ENCODE results near the gene CHKB.

Gene CHKB

DNA sequence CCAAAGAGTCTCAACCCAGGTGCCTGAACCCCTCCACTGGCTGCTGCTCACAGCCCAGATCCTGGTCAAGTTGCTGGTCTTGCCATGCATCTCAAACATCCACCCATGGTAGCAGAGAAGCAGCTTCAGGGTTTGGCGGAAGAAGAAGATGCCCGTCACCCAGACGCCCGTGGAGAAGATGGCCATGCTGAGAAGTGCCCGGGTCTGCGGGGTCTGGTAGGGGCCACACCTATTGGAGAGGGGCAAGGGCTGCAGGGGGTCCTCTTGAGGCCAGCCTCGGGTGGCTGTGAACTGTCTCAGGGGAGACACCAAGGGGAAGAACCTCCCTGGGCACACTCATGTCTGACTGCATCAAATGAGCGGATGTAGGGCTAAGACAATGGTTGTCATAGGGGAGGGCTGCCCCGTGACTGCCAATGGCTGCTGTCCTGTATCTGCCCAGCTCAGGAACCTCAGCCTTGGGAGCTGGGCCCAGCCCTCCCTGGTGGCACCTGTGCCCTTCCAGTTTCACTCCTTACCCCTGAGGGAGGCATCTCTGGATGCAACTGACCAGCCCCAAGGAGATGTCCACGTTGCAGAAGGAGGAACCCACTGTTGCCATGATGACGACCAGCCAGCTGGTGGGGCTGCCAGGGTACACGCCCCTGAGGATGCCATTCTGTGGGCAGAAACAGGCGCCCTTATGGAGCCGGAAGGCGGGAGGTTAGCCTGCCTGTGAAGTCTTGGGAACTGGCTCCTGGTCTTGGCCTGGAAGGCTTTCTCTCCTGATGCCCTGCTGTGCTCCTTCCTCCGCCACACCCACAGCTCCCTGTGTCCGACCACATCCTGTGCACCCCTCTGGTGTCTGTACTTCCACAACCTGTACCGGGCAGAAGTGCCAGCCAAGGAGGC is 5.6 kb downstream of the CHKB start:
- no peaks in the 10 kb centered on the region for H3K27me3 Mint-ChIP-seq
- DNase-seq (ENCODE audit: low spot score in 2 of 2), result no peak
- no peak for ATAC-seq (ENCODE audit: low read depth)
- H3K36me3 Mint-ChIP-seq, result peaks cover 10% of the 10 kb centered on the region
- H3K4me3 Mint-ChIP-seq, result no peak overlapping the region
- peaks cover 6% of the 10 kb centered on the region for H3K4me1 Mint-ChIP-seq
- H3K9me3 Mint-ChIP-seq, result no peaks in the 10 kb centered on the region
- no peak overlapping the region for H3K27ac Mint-ChIP-seq

DNA sequence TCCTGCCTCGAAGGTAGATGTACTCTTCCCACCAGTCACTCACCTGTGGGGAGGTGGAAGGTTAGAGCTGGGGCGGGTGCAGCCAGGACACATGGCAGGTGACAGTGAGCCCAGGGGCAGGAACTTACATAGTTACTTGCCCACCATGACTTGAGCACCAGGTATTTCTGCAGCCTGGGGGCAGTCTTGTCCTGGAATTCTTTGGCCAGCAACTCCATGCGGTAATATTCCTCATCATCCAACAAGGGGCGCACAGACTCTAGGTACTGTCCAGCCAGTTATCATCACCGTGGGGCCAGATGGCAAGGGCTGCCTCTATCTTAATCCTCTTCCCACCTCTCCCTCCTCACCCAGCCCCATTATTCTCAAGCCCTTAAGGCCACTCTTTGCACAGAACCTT is 6.6 kb downstream of the CHKB start:
- ATAC-seq (ENCODE audit: low read depth) (no peak), DNase-seq (ENCODE audit: low spot score in 2 of 2) (no peak)
- H3K27ac Mint-ChIP-seq, result no peak overlapping the region

DNA sequence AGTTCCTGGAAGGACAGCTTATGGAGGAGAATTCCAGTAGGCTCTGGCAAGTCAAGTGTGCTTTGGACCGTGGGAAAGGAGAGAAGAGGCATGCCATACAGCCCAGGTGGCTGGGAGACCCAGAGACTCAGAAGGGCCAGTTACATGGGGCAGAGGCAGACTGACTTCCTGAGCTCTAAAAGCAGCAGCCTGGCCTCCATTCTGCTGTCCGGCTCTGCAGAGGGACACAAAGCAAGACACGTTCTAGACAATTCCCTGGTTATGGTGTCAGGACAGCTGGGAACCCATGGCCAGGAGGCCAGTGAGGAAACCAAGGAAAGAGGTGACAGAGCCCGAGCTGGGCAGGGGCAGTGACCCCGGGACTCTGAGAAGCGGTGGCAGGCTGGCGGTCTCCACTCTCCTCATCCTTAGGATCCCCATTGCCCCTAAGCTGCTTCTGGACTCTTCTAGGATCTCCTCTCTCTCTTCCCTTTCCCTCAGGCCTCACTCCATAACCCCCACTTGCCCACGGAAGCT is 7.2 kb downstream of the CHKB start:
- ATAC-seq (ENCODE audit: low read depth), result no peak
- H3K36me3 Mint-ChIP-seq, result peaks cover 10% of the 10 kb centered on the region
- no peak overlapping the region for H3K4me3 Mint-ChIP-seq
- no peak for DNase-seq (ENCODE audit: low spot score in 2 of 2)
- H3K4me1 Mint-ChIP-seq, result peaks cover 10% of the 10 kb centered on the region
- no peaks in the 10 kb centered on the region for H3K27me3 Mint-ChIP-seq
- H3K27ac Mint-ChIP-seq, result no peak overlapping the region
- no peaks in the 10 kb centered on the region for H3K9me3 Mint-ChIP-seq

More for the DNA sequence above, 6.6 kb downstream of the CHKB start:
- Mint-ChIP-seq H3K4me1 (peaks cover 6% of the 10 kb centered on the region), H3K36me3 (peaks cover 10% of the 10 kb centered on the region), H3K4me3 (no peak overlapping the region), H3K9me3 (no peaks in the 10 kb centered on the region), H3K27me3 (no peaks in the 10 kb centered on the region)

DNA sequence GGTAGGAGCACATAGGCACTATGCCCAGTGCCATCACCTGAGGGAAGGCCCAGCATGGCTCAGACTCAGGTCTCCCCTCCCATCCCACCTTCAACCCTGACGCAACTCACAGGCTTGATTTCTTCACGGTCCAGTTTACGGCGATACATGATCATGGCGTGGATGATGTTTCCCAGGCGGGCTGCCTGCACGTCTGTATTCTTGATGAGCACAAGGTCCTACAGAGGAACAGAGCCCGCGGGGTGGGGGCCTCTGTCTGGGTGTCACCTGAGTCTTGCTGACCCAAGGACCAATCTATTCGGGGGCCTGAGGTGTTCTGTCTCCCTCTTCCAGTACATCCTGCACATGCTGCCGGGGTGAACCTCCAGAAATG is 8.3 kb downstream of the CHKB start:
- Mint-ChIP-seq H3K9me3 (no peaks in the 10 kb centered on the region), H3K27ac (no peak overlapping the region), H3K4me3 (no peak overlapping the region), H3K36me3 (peaks cover 12% of the 10 kb centered on the region), H3K4me1 (peaks cover 13% of the 10 kb centered on the region), H3K27me3 (no peaks in the 10 kb centered on the region)
- ATAC-seq (ENCODE audit: low read depth) (no peak), DNase-seq (ENCODE audit: low spot score in 2 of 2) (no peak)

DNA sequence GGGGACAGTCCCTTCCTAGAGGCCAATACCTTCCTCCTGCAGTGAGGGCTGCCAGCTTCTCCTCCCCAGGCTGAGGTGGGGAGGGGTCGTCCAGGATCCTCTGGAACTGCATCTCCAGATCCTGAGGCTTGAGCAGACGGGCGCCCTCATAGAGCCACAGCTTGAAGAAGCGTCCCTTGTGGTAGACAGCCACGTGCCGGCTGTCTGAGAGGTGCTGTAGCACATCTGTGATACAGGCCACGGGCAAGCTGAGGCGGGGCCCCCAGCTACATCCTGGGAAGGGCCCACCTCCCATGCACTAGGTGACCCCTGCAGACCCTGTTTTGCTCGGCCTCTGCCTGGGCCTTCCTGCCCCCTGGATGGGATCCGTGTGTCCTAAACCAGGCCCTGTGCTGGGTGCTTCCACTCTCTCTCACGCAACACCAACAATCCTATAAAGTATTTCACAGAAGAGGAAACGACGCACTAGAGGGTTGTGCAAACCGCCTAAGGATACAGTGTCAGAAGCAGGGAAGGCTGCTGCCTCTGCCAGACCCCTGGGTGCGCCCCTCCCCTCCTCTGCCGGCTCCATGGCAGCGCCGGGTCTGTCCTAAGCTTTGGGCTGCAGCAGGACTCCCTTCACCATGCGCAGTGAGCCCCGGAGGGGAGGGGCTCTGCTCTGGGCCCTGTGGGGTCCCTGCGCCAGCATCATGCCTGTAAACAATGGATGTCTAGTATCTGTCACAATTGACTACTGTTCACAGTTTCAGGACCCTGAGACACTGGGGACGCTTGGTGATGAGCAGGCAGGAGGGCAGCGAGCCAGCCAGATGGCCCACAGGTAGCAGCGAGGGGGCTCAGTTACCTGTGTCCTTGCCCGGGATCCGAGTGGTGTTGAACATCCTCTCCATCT is 8.9 kb downstream of the CHKB start:
- Mint-ChIP-seq H3K27ac (no peak overlapping the region), H3K27me3 (no peaks in the 10 kb centered on the region), H3K9me3 (no peaks in the 10 kb centered on the region), H3K4me3 (no peak overlapping the region), H3K4me1 (peaks cover 13% of the 10 kb centered on the region), H3K36me3 (peaks cover 12% of the 10 kb centered on the region)
- no peak for DNase-seq (ENCODE audit: low spot score in 2 of 2)
- ATAC-seq (ENCODE audit: low read depth), result no peak

DNA sequence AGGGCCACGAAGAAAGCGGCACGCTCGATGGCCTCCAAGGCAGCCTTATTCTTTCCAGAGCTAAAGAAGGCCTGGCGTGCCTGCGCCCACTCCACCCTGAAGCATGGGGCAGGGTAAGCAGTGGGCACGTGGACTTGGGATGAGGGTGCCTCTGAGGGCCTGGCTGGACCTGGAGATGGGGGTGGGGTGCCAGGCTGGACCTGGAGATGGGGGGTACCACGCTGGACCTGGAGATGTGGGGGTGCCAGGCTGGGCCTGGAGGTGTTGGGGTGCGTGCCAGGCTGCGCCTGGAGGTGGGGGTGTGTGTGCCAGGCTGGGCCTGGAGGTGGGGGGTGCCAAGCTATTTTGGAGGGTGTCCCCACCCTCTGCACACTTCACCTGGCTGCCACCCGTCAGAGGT is 9.7 kb downstream of the CHKB start:
- H3K27ac Mint-ChIP-seq, result no peak overlapping the region
- H3K36me3 Mint-ChIP-seq, result peaks cover 12% of the 10 kb centered on the region
- no peaks in the 10 kb centered on the region for H3K9me3 Mint-ChIP-seq
- peaks cover 13% of the 10 kb centered on the region for H3K4me1 Mint-ChIP-seq
- ATAC-seq (ENCODE audit: low read depth) (no peak), DNase-seq (ENCODE audit: low spot score in 2 of 2) (no peak)
- H3K4me3 Mint-ChIP-seq, result no peak overlapping the region
- H3K27me3 Mint-ChIP-seq, result no peaks in the 10 kb centered on the region

DNA sequence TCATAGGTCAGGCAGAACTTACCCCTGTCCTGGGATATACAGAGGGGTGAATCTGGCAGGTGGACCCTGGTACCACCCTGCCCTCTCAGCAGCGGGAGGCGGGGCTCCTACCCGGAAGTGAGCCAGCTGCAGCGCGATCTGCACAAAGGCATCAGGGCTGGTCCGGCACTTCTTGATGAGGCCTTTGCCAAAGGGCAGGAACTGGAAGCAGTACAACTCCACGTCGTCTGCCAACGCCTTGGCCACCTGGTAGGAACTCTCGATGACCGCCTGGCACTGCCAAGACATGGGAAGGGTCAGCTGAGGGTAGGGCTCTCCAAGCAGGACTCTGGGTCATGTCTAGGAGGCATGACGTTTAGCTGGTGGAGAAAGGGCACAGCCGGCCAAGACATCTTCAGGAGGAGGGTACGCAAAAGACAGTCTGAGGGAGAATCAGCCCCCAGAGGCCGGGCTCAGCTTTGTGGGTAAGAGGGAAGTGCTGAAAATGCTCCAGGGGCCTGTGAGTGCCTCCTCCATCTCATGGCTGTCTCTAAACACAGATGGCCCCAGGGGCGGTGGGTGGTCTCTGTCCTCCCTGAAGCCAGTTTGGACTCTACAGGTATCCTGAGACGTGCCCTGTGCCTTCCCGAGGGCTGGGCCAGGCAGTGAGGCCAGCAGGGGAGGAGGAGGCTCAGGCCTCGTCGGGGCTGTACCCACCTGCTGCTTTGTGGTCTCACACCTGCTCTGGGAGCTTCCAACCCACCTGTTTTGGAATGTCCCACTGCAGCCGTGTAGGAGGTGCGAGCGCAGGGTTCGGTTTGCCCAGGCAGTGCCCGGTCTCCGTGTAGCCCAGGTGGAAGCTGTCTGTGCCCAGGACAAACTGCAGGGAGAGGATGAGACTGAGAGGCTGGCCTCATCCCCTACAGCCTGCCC is 11.1 kb downstream of the CHKB start:
- no peaks in the 10 kb centered on the region for H3K27me3 Mint-ChIP-seq
- no peaks in the 10 kb centered on the region for H3K9me3 Mint-ChIP-seq
- ATAC-seq (ENCODE audit: low read depth) (no peak), DNase-seq (ENCODE audit: low spot score in 2 of 2) (no peak)
- H3K27ac Mint-ChIP-seq, result no peak overlapping the region
- peaks cover 11% of the 10 kb centered on the region for H3K4me1 Mint-ChIP-seq
- H3K36me3 Mint-ChIP-seq, result peaks cover 11% of the 10 kb centered on the region
- no peak overlapping the region for H3K4me3 Mint-ChIP-seq

DNA sequence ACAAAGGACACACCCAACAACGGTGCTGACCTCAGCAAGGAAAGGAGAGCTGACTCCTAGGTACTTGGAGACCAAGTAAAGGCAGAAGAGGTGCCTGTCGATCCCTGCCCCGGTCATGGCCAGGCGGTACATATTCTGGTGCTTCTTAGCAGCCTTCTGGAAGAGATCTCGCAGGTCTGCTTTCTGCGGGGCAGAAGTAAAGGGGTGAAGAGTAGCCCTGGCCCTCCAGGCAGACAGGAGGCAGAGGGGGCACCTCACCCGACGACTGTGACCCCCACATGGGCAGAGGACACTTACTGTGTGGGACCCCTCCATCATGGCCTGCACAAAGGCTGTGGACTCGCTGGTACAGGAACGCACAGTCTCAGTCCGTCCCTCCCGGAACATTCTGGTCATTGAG is 11.8 kb downstream of the CHKB start:
- DNase-seq (ENCODE audit: low spot score in 2 of 2) (no peak), ATAC-seq (ENCODE audit: low read depth) (no peak)
- Mint-ChIP-seq H3K36me3 (peaks cover 11% of the 10 kb centered on the region), H3K9me3 (no peaks in the 10 kb centered on the region), H3K4me3 (no peak overlapping the region), H3K27me3 (no peaks in the 10 kb centered on the region), H3K27ac (no peak overlapping the region), H3K4me1 (peaks cover 11% of the 10 kb centered on the region)

DNA sequence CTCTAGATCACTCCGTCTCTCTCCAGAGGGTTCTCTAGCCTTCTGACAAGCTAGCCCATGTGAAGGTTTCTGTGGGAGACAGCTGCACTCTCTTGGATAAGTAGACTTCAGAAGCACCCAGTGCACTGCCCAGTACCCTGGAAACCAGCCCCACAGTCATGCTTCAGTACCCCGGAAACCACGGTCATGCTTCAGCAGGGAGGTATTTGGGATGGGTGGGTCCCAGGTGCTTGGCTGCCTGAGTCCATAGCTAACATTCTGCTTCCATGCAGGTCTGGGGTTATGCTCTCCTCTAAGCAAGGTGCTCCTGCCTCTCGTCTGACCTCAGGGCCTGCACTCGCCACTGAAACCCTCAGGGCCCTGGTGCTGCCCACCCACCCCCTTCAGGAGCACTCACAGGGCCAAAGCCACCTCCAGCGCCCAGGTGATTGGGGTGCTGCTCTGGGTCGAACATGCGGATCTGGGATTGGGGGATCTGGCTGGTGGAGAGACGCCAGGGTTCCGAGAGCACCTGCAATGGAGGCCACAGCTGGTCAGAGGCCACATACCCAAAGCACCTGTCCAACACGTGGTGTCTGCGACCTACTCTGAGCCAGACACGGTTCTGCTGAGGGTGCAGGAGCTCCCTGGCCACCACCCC is 12.6 kb downstream of the CHKB start:
- no peak overlapping the region for H3K4me3 Mint-ChIP-seq
- no peak overlapping the region for H3K27ac Mint-ChIP-seq
- ATAC-seq (ENCODE audit: low read depth), result no peak
- H3K4me1 Mint-ChIP-seq, result peaks cover 11% of the 10 kb centered on the region
- H3K9me3 Mint-ChIP-seq, result no peaks in the 10 kb centered on the region
- H3K27me3 Mint-ChIP-seq, result no peaks in the 10 kb centered on the region
- peaks cover 9% of the 10 kb centered on the region for H3K36me3 Mint-ChIP-seq
- DNase-seq (ENCODE audit: low spot score in 2 of 2), result no peak

DNA sequence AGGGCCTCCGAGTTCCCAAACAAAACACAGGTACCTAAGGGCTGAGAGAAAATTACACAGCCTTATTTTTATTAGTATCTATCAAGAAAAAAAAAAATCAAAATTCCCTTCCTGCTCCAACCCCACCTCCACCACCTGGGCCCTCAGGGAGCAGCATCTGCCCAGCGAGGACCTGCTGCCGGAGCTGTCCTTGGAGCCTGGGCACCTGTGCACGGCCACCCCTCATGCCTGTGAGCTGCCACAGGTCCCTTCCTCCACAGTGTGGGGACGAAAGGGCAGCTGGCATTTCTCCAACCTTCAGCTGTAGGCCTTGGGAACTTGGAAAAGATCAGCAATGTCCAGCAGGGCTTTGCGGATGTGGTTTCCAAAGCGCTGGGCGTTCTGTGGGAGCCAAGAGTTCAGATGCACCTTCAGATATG is 13.6 kb downstream of the CHKB start:
- no peaks in the 10 kb centered on the region for H3K9me3 Mint-ChIP-seq
- H3K27me3 Mint-ChIP-seq, result no peaks in the 10 kb centered on the region
- H3K27ac Mint-ChIP-seq, result no peak overlapping the region
- H3K4me3 Mint-ChIP-seq, result no peak overlapping the region
- DNase-seq (ENCODE audit: low spot score in 2 of 2) (no peak), ATAC-seq (ENCODE audit: low read depth) (no peak)
- peaks cover 9% of the 10 kb centered on the region for H3K36me3 Mint-ChIP-seq
- H3K4me1 Mint-ChIP-seq, result peaks cover 11% of the 10 kb centered on the region

DNA sequence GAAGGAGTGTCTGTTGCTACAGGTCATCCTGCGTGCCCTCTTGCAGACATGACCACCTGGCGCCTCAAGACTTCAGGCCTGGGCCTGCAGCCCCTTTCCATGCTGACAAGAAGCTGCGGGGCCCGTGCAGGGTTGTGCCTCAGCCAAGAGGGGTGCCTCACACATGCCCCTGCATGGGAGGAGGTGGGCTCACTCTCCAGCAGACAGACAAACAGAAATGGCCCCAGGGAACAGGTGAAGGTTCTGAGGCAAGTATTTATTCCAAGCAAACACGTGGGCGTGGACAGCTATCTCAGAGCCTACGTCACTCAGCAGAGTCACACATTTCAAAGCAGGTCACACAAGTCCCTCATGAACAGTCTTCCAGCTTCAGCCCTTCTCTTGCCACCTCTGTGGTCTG is 14.0 kb downstream of the CHKB start:
- no peaks in the 10 kb centered on the region for H3K9me3 Mint-ChIP-seq

DNA sequence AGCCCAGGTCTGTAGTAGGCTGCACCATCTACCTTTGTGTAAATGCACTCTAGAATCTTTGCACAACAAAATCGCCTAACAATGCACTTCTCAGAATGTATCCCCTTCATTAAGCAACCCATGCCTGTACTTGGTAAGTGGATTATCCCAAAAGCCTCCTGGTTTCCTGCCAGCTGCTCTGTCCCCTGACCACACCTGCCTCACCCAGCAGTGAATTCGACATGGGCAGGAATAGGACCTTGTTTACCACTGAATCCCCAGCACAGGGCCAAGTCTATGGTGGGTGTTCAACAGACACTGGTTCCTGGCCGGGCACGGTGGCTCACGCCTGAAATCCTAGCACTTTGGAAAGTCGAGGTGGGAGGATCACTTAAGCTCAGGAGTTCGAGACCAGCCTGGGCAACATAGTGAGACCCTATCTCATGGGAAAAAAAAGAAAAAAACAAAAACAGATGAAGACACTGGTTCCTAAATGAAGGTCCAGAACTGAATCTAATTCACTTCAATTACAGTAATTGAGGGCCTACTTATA is 14.9 kb downstream of the CHKB start:
- no peaks in the 10 kb centered on the region for H3K27me3 Mint-ChIP-seq
- no peaks in the 10 kb centered on the region for H3K9me3 Mint-ChIP-seq
- no peak overlapping the region for H3K27ac Mint-ChIP-seq
- DNase-seq (ENCODE audit: low spot score in 2 of 2) (no peak), ATAC-seq (ENCODE audit: low read depth) (no peak)
- H3K4me1 Mint-ChIP-seq, result peaks cover 18% of the 10 kb centered on the region
- H3K36me3 Mint-ChIP-seq, result peaks cover 7% of the 10 kb centered on the region
- no peak overlapping the region for H3K4me3 Mint-ChIP-seq

More for the DNA sequence above, 14.0 kb downstream of the CHKB start:
- Mint-ChIP-seq H3K27me3 (no peaks in the 10 kb centered on the region), H3K36me3 (peaks cover 9% of the 10 kb centered on the region), H3K27ac (no peak overlapping the region), H3K4me3 (no peak overlapping the region), H3K4me1 (peaks cover 11% of the 10 kb centered on the region)
- DNase-seq (ENCODE audit: low spot score in 2 of 2), result no peak
- ATAC-seq (ENCODE audit: low read depth), result no peak

DNA sequence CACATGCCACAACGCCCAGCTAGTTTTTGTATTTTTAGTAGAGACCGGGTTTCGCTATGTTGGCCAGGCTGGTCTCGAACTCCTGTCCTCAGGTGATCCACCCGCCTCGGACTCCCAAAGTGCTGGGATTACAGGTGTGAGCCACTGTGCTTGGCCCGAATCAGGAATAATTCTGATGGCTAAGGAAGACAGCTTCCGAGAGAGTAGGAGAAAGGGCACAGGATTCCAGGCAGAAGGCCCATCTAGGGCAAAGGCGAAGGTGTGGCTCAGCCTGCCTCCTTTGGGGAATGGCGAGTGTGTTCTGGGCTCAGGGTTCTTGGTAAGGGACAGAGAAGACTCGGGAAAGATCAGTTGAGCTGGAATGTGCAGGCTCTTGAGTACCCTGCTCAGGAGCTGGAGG is 18.4 kb downstream of the CHKB start:
- no peaks in the 10 kb centered on the region for H3K27me3 Mint-ChIP-seq
- no peaks in the 10 kb centered on the region for H3K36me3 Mint-ChIP-seq
- no peak overlapping the region for H3K4me3 Mint-ChIP-seq
- no peak overlapping the region for H3K27ac Mint-ChIP-seq
- H3K9me3 Mint-ChIP-seq, result no peaks in the 10 kb centered on the region
- ATAC-seq (ENCODE audit: low read depth) (no peak), DNase-seq (ENCODE audit: low spot score in 2 of 2) (no peak)
- H3K4me1 Mint-ChIP-seq, result peaks cover 16% of the 10 kb centered on the region
